IMR-90 (cell line): Measurements from ENCODE around the gene FOXO3.

ENCODE experiments used
- CTCF ChIP-seq: conservative IDR thresholded peaks from 2 replicates; pipeline ENCODE4 v1.5.1; 2012; ENCODE audit warnings: mild to moderate bottlenecking, low read depth, low read length, improper control_type of control experiment
- MAFK ChIP-seq: IDR thresholded peaks from 2 replicates; pipeline ENCODE4 v1.6.1; 2012; ENCODE audit warnings: low read depth, low read length, improper control_type of control experiment
- NFE2L2 ChIP-seq: fragments of 150-350 bp; IDR thresholded peaks from 2 replicates; pipeline ENCODE4 v1.6.1; 2016; ENCODE audit warnings: low read depth, mild to moderate bottlenecking, low read length
- POLR2A ChIP-seq: IDR thresholded peaks from 2 replicates; pipeline ENCODE4 v1.6.1; 2012; ENCODE audit warnings: mild to moderate bottlenecking, low read depth, low read length
- RAD21 ChIP-seq: IDR thresholded peaks from 2 replicates; pipeline ENCODE4 v1.6.1; 2012; ENCODE audit warnings: low read length, improper control_type of control experiment
- RCOR1 ChIP-seq: IDR thresholded peaks from 2 replicates; pipeline ENCODE4 v1.6.1; 2012; ENCODE audit warnings: mild to moderate bottlenecking, low read length, improper control_type of control experiment; ENCODE audit not compliant: insufficient replicate concordance
- TF ChIP-seq, protein P1 (sequence below): fragments of 150-350 bp; IDR thresholded peaks from 2 replicates; pipeline ENCODE4 v1.6.1; 2017; ENCODE audit warnings: mild to moderate bottlenecking, antibody characterized with exemption, low read length, low read depth

GRCh38 chr6:108732091-108732870 lies 171.6 kb downstream of the FOXO3 start:
- TF ChIP-seq CTCF (no peak), RCOR1 (no peak), POLR2A (no peak), MAFK (no peak), RAD21 (no peak), NFE2L2 (no peak)
- TF ChIP-seq, protein P1, sequence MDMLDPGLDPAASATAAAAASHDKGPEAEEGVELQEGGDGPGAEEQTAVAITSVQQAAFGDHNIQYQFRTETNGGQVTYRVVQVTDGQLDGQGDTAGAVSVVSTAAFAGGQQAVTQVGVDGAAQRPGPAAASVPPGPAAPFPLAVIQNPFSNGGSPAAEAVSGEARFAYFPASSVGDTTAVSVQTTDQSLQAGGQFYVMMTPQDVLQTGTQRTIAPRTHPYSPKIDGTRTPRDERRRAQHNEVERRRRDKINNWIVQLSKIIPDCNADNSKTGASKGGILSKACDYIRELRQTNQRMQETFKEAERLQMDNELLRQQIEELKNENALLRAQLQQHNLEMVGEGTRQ, result no peak
